SK-N-SH treated with all-trans-retinoic acid at 6 μM for 48 hours (cell line): ENCODE results near the gene ATL3.
A peak's percentile ranks its signal among the peaks of the same experiment; 100 is the strongest.

ENCODE experiments used
- ATAC-seq: fragments of 200-7000 bp; cut with Tn5 transposase; 3 replicates; pipeline ENCODE4 v1.9.1; 2020; ENCODE audit warnings: mild to moderate bottlenecking, moderate library complexity
- BACH2 ChIP-seq: fragments of 250-450 bp; sonication (Bioruptor Pico); IDR thresholded peaks from 2 replicates; pipeline ENCODE4 v1.9.0; 2021; ENCODE audit warnings: mild to moderate bottlenecking, borderline replicate concordance
- CREB5 ChIP-seq: fragments of 250-450 bp; sonication (Bioruptor Pico); IDR thresholded peaks from 2 replicates; pipeline ENCODE4 v1.5.1; 2020; ENCODE audit warnings: low read depth, mild to moderate bottlenecking, moderate library complexity
- CSDC2 ChIP-seq: fragments of 250-450 bp; sonication (Bioruptor Pico); IDR thresholded peaks from 2 replicates; pipeline ENCODE4 v1.5.0; 2020; ENCODE audit warnings: mild to moderate bottlenecking, moderate library complexity
- CSRNP3 ChIP-seq: fragments of 250-450 bp; sonication (Bioruptor Pico); IDR thresholded peaks from 2 replicates; pipeline ENCODE4 v1.5.1; 2021; ENCODE audit warnings: mild to moderate bottlenecking, moderate library complexity
- ESRRG ChIP-seq: fragments of 250-450 bp; sonication (Bioruptor Pico); IDR thresholded peaks from 2 replicates; pipeline ENCODE4 v1.6.1; 2021; ENCODE audit warnings: mild to moderate bottlenecking
- GLIS3 ChIP-seq: fragments of 250-450 bp; sonication (Bioruptor Pico); IDR thresholded peaks from 2 replicates; pipeline ENCODE4 v1.5.0; 2020; ENCODE audit warnings: mild to moderate bottlenecking, moderate library complexity
- ISL1 ChIP-seq: fragments of 250-450 bp; sonication (Bioruptor Pico); IDR thresholded peaks from 2 replicates; pipeline ENCODE4 v2.1.2; 2022; ENCODE audit warnings: mild to moderate bottlenecking, moderate library complexity
- OSR1 ChIP-seq: fragments of 250-450 bp; sonication (Bioruptor Pico); IDR thresholded peaks from 2 replicates; pipeline ENCODE4 v1.8.0; 2022; ENCODE audit warnings: moderate library complexity, mild to moderate bottlenecking, inconsistent platforms
- PATZ1 ChIP-seq: fragments of 250-450 bp; sonication (Bioruptor Pico); IDR thresholded peaks from 2 replicates; pipeline ENCODE4 v1.8.0; 2020; ENCODE audit warnings: mild to moderate bottlenecking, moderate library complexity, borderline replicate concordance
- POU6F1 ChIP-seq: fragments of 250-450 bp; sonication (Bioruptor Pico); IDR thresholded peaks from 2 replicates; pipeline ENCODE4 v1.8.0; 2021; ENCODE audit warnings: low read depth, mild to moderate bottlenecking, moderate library complexity, borderline replicate concordance
- PPARA ChIP-seq: fragments of 250-450 bp; sonication (Bioruptor Pico); IDR thresholded peaks from 2 replicates; pipeline ENCODE4 v1.5.0; 2020; ENCODE audit warnings: mild to moderate bottlenecking, borderline replicate concordance
- RARB ChIP-seq: fragments of 250-450 bp; sonication (Bioruptor Pico); IDR thresholded peaks from 2 replicates; pipeline ENCODE4 v1.8.0; 2021; ENCODE audit warnings: mild to moderate bottlenecking, moderate library complexity
- TCF4 ChIP-seq: fragments of 250-450 bp; sonication (Bioruptor Pico); IDR thresholded peaks from 2 replicates; pipeline ENCODE4 v1.8.0; 2021; ENCODE audit warnings: mild to moderate bottlenecking, moderate library complexity, borderline replicate concordance
- TSHZ2 ChIP-seq: fragments of 250-450 bp; sonication (Bioruptor Pico); IDR thresholded peaks from 2 replicates; pipeline ENCODE4 v1.5.0; 2020; ENCODE audit warnings: mild to moderate bottlenecking, moderate library complexity
- ZC3H10 ChIP-seq: fragments of 250-450 bp; sonication (Bioruptor Pico); IDR thresholded peaks from 2 replicates; pipeline ENCODE4 v1.5.1; 2021; ENCODE audit warnings: mild to moderate bottlenecking, moderate library complexity
- ZFP3 ChIP-seq: fragments of 250-450 bp; sonication (Bioruptor Pico); IDR thresholded peaks from 2 replicates; pipeline ENCODE4 v1.5.0; 2020; ENCODE audit warnings: mild to moderate bottlenecking, moderate library complexity
- ZFP30 ChIP-seq: fragments of 450-650 bp; formaldehyde crosslinking; IDR thresholded peaks from 2 replicates; pipeline ENCODE4 v1.5.0; 2022; ENCODE audit warnings: mild to moderate bottlenecking, moderate library complexity
- ZNF565 ChIP-seq: fragments of 450-650 bp; formaldehyde crosslinking; conservative IDR thresholded peaks from 2 replicates; pipeline ENCODE4 v1.5.0; 2020; ENCODE audit warnings: low read depth, mild to moderate bottlenecking, moderate library complexity
- ZNF70 ChIP-seq: fragments of 450-650 bp; formaldehyde crosslinking; IDR thresholded peaks from 2 replicates; pipeline ENCODE4 v1.5.0; 2020; ENCODE audit warnings: mild to moderate bottlenecking, moderate library complexity
- ZNF8 ChIP-seq: fragments of 450-650 bp; formaldehyde crosslinking; IDR thresholded peaks from 2 replicates; pipeline ENCODE4 v1.5.0; 2020; ENCODE audit warnings: mild to moderate bottlenecking, moderate library complexity

Gene ATL3

GRCh38 chr11:63672936-63673539 is 1.9 kb upstream of the ATL3 start:
- TF ChIP-seq ZFP3 (no peak), ZNF565 (CRISPR knock-in tag) (no peak), BACH2 (CRISPR knock-in tag) (no peak), GLIS3 (CRISPR knock-in tag) (no peak), ESRRG (CRISPR knock-in tag) (no peak), ZNF8 (CRISPR knock-in tag) (no peak), ISL1 (CRISPR knock-in tag) (no peak), PPARA (CRISPR knock-in tag) (no peak), OSR1 (CRISPR knock-in tag) (no peak), CREB5 (CRISPR knock-in tag) (no peak), PATZ1 (no peak), CSDC2 (CRISPR knock-in tag) (no peak), ZFP30 (CRISPR knock-in tag) (no peak), ZC3H10 (no peak), RARB (no peak)
- ATAC-seq, result no peak

- no peak for TF ChIP-seq ESRRG (CRISPR knock-in tag)
- TF ChIP-seq ZFP3, result no peak
- TF ChIP-seq TCF4 (CRISPR knock-in tag), result no peak
- TF ChIP-seq POU6F1 (CRISPR knock-in tag), result no peak
- no peak for TF ChIP-seq ZNF70
- no peak for TF ChIP-seq CSRNP3 (CRISPR knock-in tag)
- no peak for TF ChIP-seq TSHZ2 (CRISPR knock-in tag)
- TF ChIP-seq OSR1 (CRISPR knock-in tag), result no peak
- TF ChIP-seq ZNF8 (CRISPR knock-in tag), result no peak
- TF ChIP-seq ZFP30 (CRISPR knock-in tag), result no peak
- ATAC-seq, result no peak
Measured at GRCh38 chr11:63672156-63672463, 934 bp upstream of the ATL3 start.

GRCh38 chr11:63670433-63671321 is 499 bp downstream of the ATL3 start:
- TF ChIP-seq ZNF70, result no peak
- 0 out of 2 replicates have a peak, but pooled peaks have one; percentile 22 for TF ChIP-seq PATZ1
- ATAC-seq, result peak; percentile 61
